IPS-NIHi11 (cell line): ENCODE measurements around the gene KRTAP5-4.
"Not testable (repeated sequence)": the region's sequence is repeated elsewhere in the genome, so short reads cannot be mapped to it uniquely, and the experiment has no call there.

Source experiments
- DNase-seq: peaks from one replicate; pipeline ENCODE4 v3.0.0; 2012; ENCODE audit warnings: mixed read lengths, low spot score

KRTAP5-4 gene

GRCh38 chr11:1600626-1601025 lies 21.3 kb downstream of the KRTAP5-4 start:
- no peak for DNase-seq

- DNase-seq = no peak
These were observed 23.1 kb downstream of the KRTAP5-4 start for GRCh38 chr11:1598816-1599215.

- DNase-seq = not testable (repeated sequence)
These were observed 23.5 kb downstream of the KRTAP5-4 start for GRCh38 chr11:1598406-1598805.

- DNase-seq = no peak
These were observed 24.0 kb downstream of the KRTAP5-4 start, which contains the start of gene KRTAP5-2 for GRCh38 chr11:1597994-1598380. TSS of gene KRTAP5-2 (minus strand) at chr11:1598294. CDS start at chr11:1598250, 44 bp downstream.

GRCh38 chr11:1597331-1597993 lies 24.5 kb downstream of the KRTAP5-4 start:
- DNase-seq = no peak

- not testable (repeated sequence) for DNase-seq
These were observed 25.3 kb downstream of the KRTAP5-4 start for GRCh38 chr11:1596576-1597121.

GRCh38 chr11:1595994-1596575 lies 25.9 kb downstream of the KRTAP5-4 start:
- DNase-seq = not testable (repeated sequence)

GRCh38 chr11:1592628-1593027 lies 29.3 kb downstream of the KRTAP5-4 start:
- DNase-seq = no peak

GRCh38 chr11:1589996-1590395 lies 31.9 kb downstream of the KRTAP5-4 start:
- no peak for DNase-seq

- not testable (repeated sequence) for DNase-seq
These were observed 32.6 kb downstream of the KRTAP5-4 start for GRCh38 chr11:1589191-1589963.

- no peak for DNase-seq
These were observed 35.2 kb downstream of the KRTAP5-4 start for GRCh38 chr11:1586699-1587098.

- DNase-seq = not testable (repeated sequence)
These were observed 37.1 kb downstream of the KRTAP5-4 start, which contains the start of gene KRTAP5-1 for GRCh38 chr11:1584661-1585370. TSS of gene KRTAP5-1 (minus strand) at chr11:1585283. CDS start at chr11:1585249, 34 bp downstream.

GRCh38 chr11:1582909-1583308 lies 39.0 kb downstream of the KRTAP5-4 start:
- not testable (repeated sequence) for DNase-seq

GRCh38 chr11:1581976-1582375 lies 40.0 kb downstream of the KRTAP5-4 start:
- no peak for DNase-seq

- DNase-seq = no peak
These were observed 45.1 kb downstream of the KRTAP5-4 start for GRCh38 chr11:1576825-1577224.

- not testable (repeated sequence) for DNase-seq
These were observed 46.2 kb downstream of the KRTAP5-4 start for GRCh38 chr11:1575756-1576155.

GRCh38 chr11:1574933-1575242 lies 47.0 kb downstream of the KRTAP5-4 start:
- DNase-seq = no peak

- peak; percentile 91 for DNase-seq
These were observed 47.6 kb downstream of the KRTAP5-4 start for GRCh38 chr11:1574238-1574932.

- DNase-seq = no peak
These were observed 48.1 kb downstream of the KRTAP5-4 start for GRCh38 chr11:1573903-1574237.

- no peak for DNase-seq
These were observed 48.6 kb downstream of the KRTAP5-4 start for GRCh38 chr11:1573077-1573902.
